Measurements from ENCODE around the gene CBX5.
"Not testable (repeated sequence)": the region's sequence is repeated elsewhere in the genome, so short reads cannot be mapped to it uniquely, and the experiment has no call there.

Gene CBX5

GRCh38 chr12:54294953-54295566 is 15.1 kb upstream of the CBX5 start:
- DNase-seq (ENCODE audit: low read depth in 2 of 3, low spot score in 2 of 3) = no peak

- no peak for DNase-seq (ENCODE audit: low read depth in 2 of 3, low spot score in 2 of 3)
Observed at GRCh38 chr12:54294152-54294952, 14.4 kb upstream of the CBX5 start.

DNA sequence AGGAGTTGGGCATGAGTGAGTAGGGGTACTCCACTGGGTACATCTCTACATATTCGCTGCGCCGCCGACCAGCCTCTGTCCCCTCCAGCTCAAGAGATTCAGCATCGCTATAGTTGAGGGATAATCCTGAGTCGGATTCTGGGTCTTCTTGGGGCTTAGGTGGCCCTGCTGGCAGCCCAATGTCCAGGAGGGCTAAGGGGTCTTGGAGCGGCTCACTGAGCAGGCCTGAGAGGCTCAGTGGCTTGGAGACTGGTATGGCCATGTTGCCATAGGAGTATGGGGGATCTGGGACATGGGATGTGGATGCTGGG is 13.0 kb upstream of the CBX5 start:
- no peak for DNase-seq (ENCODE audit: low read depth in 2 of 3, low spot score in 2 of 3)

DNA sequence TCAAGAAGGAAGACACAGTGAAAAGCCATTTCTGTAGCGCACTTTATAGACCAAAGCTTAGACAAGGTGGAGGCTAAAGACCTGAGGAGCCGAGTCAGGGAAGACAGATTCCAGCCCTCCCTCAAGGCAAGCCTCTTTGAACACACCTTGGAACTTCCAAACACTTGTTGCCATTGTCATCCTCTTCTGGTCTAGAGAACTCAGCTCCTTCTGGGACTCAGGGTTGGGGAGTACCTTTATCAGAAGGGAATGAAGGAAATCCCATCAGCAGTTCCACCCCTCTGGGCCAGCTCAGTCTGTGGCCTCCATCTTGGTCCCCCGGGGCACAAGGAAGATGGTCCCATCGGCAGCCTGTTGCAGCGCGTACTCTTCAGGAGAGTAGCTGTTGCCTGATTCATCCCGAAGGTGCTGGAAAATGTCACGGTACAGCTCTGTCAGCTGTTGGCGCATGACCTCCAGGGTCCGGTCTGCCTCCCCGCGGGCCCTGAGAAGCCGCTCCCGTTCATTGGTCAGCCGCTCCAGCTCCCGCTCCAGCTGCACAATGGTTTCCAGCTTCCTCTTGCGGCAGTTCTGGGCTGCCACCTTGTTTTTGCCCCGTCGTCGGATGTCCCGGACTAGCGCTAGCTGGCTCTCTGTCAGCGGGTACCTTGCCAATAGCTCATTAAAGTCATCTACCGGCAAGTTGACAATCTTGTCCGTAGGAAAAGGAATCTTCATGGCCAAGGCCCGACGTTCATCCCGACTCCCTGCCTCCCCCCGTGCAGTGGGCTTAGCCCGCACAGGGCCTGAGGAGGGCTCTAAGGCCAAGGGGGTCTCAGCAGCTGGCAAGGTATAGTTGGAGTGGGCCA is 12.4 kb upstream of the CBX5 start:
- DNase-seq (ENCODE audit: low read depth in 2 of 3, low spot score in 2 of 3) = no peak

GRCh38 chr12:54287261-54288157 is 7.6 kb upstream of the CBX5 start:
- DNase-seq (ENCODE audit: low read depth in 2 of 3, low spot score in 2 of 3) = no peak

DNA sequence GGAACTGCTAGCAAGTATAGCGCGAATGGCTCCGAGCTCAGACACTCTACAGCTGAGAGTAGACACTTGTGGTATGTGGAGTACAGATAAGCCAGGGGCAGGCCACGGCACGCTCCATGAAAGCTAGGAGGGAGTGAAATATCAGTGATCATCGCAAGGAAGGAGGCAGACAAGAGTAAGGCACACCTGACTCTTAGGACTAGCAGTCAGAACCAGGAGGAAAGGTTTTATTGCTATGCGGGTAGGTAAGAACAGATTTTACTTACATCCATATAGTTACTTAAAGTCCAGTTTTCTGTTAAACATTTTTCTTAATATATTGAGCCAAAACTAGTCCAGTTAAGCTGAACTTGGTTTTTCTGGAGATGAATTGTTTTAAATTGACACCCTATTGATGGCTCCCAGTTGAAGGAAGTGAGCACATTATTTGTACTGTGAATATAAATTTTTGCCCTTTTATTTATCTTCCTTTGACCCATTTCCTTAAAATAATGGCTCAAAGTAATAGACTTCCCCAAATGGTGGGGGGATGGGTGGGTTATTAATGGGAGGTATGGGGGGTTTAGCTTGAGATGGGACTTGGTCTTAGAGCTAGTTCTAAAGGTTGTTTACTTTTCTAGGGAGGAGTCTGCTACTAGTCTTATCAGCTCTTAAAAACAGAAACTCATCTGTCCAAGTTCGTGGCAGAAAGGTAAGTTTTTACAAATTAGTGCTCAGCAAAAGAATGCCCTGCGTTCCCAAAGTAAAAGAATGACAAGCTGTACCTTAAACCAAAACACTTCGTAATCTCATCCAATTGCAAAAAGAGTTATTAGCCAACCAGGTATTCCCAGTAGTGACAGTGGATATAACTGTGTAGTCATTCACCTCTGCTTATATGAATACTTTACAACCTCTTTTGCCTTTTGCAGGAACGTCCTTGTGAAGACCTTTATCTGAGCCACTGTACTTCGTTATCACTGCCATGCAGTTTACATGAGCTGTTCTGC is 6.4 kb upstream of the CBX5 start:
- no peak for DNase-seq (ENCODE audit: low read depth in 2 of 3, low spot score in 2 of 3)

DNA sequence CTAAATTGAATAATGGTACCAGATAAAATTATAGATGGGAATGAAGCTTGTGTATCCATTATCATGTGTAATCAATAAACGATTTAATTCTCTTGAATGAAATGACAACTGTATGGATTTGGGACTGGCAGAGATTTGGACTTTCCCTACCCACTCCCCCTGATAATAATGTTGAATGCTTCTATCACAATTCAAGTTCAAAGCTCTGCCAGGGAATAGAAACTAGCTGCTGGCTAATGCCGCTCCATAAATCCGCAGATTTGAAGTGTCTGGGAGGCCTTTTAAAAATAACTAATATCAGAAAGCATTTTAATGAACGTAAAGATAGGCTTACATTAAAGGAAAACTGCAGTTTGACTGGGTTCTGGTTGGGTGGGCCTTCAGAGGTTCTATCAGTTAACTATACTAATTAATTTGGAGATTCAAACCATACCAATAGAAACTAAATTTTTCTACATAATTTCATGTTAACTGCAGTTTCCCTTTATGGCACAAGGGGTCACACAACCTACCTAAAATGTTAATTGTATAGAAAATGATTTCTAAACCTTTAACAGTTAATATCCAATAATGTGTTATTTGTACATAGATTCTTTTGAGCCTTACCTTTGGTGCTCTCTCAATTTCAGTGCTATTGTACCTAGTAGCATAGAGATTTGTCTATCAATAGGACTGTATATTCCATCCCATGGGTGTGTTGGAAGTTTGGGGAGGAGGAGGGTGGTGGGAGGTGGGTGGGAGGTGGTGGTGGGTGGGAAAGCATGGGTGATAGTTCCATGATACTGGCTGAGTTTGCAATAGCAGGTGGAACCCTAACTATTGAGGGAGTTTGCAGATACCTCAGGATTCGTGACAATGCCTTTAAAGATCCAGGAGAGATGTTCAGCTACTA is 5.5 kb upstream of the CBX5 start:
- DNase-seq (ENCODE audit: low read depth in 2 of 3, low spot score in 2 of 3) = no peak

GRCh38 chr12:54284070-54284780 is 4.3 kb upstream of the CBX5 start:
- DNase-seq (ENCODE audit: low read depth in 2 of 3, low spot score in 2 of 3) = not testable (repeated sequence)

- DNase-seq (ENCODE audit: low read depth in 2 of 3, low spot score in 2 of 3) = no peak
Observed at GRCh38 chr12:54282949-54283593, 3.1 kb upstream of the CBX5 start.

GRCh38 chr12:54281694-54282093 is 1.8 kb upstream of the CBX5 start:
- not testable (repeated sequence) for DNase-seq (ENCODE audit: low read depth in 2 of 3, low spot score in 2 of 3)

DNA sequence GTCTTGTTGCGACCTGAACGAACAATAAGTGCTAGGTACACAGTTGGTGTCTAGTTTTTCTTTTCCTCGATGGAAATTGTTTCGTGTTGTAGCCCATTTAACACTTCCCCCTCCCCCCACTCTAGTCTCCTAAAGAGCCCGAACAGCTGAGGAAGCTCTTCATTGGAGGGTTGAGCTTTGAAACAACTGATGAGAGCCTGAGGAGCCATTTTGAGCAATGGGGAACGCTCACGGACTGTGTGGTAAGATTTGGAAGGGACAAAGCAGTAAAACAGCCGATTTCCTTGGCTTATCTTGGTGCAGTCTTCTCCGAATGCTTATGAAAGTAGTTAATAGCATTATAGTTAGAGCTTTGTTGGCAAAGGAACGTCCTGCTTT is 1.3 kb upstream of the CBX5 start:
- DNase-seq (ENCODE audit: low read depth in 2 of 3, low spot score in 2 of 3) = not testable (repeated sequence)

GRCh38 chr12:54280468-54281260 is 742 bp upstream of the CBX5 start, which contains the start of gene HNRNPA1:
Gene HNRNPA1 (plus strand): TSS chr12:54280726. CDS start chr12:54280808, 82 bp downstream.
- peak; percentile 67 to 86 (median 85) for DNase-seq (ENCODE audit: low read depth in 2 of 3, low spot score in 2 of 3)

GRCh38 chr12:54279227-54279631 is 693 bp downstream of the CBX5 start:
- no peak for DNase-seq (ENCODE audit: low read depth in 2 of 3, low spot score in 2 of 3)

DNA sequence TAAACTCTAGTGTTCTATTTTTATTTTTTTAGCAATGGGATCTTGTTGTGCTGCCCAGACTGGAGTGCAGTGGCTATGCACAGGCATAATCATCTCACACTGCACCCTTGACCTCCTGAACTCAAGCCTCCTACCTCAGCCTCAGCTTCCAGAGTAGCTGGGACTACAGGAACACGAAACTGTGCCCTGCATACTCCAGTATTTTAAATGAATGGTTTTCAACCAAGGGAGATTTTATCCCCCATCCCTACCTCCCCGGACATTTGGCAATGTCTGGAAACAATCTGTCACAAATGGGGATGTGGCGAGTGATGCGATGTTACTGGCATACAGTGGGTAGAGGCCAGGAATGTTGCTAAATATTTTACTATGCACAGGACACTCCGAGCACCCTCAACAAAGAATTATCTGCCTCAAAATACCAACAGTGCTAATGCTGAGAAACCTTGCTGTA is 2.1 kb downstream of the CBX5 start:
- DNase-seq (ENCODE audit: low read depth in 2 of 3, low spot score in 2 of 3) = no peak

DNA sequence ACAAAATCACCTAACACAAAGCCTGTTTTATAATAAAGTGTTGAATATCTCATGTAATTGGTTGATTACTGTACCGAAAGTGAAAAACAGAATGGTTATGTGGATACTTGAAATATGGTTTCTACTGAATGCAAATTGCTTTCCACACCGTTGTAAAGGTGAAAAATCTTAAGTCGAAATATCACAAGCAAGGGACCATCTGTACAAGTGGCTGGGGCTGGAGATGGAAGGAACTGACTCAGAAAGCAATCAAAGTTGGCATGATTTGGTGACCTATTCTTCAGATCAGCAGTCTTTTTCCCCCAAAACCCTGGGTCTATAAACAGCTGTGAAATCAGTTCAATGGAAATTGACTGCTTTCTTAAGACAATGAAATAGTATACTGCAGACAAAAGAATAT is 3.6 kb downstream of the CBX5 start:
- no peak for DNase-seq (ENCODE audit: low read depth in 2 of 3, low spot score in 2 of 3)

GRCh38 chr12:54273981-54274380 is 5.9 kb downstream of the CBX5 start:
- no peak for DNase-seq (ENCODE audit: low read depth in 2 of 3, low spot score in 2 of 3)

DNA sequence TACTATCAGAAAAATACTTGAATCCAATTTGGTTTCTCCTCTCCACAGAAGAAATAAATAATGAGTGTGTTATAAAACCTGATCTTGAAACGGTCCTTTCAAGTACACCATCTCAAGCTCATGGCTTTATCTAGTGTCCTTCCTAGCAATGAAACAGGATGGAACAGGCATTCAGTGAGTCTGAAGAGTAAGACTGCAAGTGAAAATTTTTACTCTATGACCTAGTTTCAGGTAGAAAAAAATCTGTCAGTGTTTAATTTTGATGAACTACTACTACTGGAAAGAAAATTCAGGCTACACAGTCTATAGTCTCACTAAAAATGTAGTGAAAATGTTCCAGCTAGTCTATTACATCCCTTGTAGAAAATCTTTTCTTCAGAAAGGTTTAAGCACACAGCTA is 7.7 kb downstream of the CBX5 start:
- DNase-seq (ENCODE audit: low read depth in 2 of 3, low spot score in 2 of 3) = no peak
